Panc1 (cell line): ENCODE measurements around the gene PLA2G2D. TPM values are rescaled to one million over a fixed set of nuclear protein-coding genes. Genes with fewer than 3 reads are reported as not detected.

Experiments used
- ATAC-seq: fragments of 200-7000 bp; cut with Tn5 transposase; 2 replicates; pipeline ENCODE4 v1.9.1; 2020; ENCODE audit warnings: mild to moderate bottlenecking, moderate library complexity
- BruUV-seq: library from RNA; stranded (reverse); fragments of 400-500 nt; replicated peaks from 2 replicates; lab custom pipeline; 2021; lab: Mats Ljungman, UMichigan
- CTCF ChIA-PET: fragments of 300-600 bp; sonication (Branson Sonifier 250); formaldehyde crosslinking; loops from one replicate; lab custom pipeline; 2022; ENCODE audit warnings: antibody characterized with exemption; lab: Charles Lee
- POLR2A ChIA-PET: fragments of 300-600 bp; sonication (Branson Sonifier 250); formaldehyde crosslinking; loops from one replicate; lab custom pipeline; 2022; ENCODE audit warnings: antibody characterized with exemption; lab: Charles Lee
- DNase-seq: peaks from one replicate; pipeline ENCODE4 v3.0.0-alpha.2; 2010; ENCODE audit warnings: low read depth, low spot score
- H3K27ac ChIP-seq: 2 replicates; pipeline ENCODE4 v1.5.1; 2011; ENCODE audit warnings: mild to moderate bottlenecking, low read length, inconsistent platforms
- H3K27me3 ChIP-seq: fragments of 200-500 bp; sonication (Bioruptor generic); 2 replicates; pipeline ENCODE4 v1.6.0; 2014; ENCODE audit warnings: low read length, inconsistent platforms; ENCODE audit not compliant: control insufficient read depth, insufficient read depth
- H3K36me3 ChIP-seq: fragments of 200-500 bp; sonication (Bioruptor generic); 2 replicates; pipeline ENCODE4 v1.5.1; 2014; ENCODE audit warnings: inconsistent platforms, mild to moderate bottlenecking, low read length, moderate library complexity; ENCODE audit not compliant: control insufficient read depth, insufficient read depth
- H3K4me1 ChIP-seq: 2 replicates; pipeline ENCODE4 v1.5.1; 2011; ENCODE audit warnings: inconsistent platforms, mild to moderate bottlenecking, low read length, moderate library complexity; ENCODE audit not compliant: control insufficient read depth, insufficient read depth
- H3K4me3 ChIP-seq, 2 experiments: 2 replicates each; pipeline ENCODE4 v1.5.1; 2011 to 2012; ENCODE audit warnings: low read depth in 2 of 2, low read length in 2 of 2, mild to moderate bottlenecking in 2 of 2, inconsistent platforms in 1 of 2, moderate library complexity in 1 of 2
- H3K9me3 ChIP-seq: fragments of 200-500 bp; sonication (Bioruptor generic); 2 replicates; pipeline ENCODE4 v1.5.1; 2014; ENCODE audit warnings: low read depth, mild to moderate bottlenecking, inconsistent platforms, low read length, moderate library complexity; ENCODE audit not compliant: control insufficient read depth, insufficient read depth
- CTCF ChIP-seq: fragments of 450-650 bp; IDR thresholded peaks from 2 replicates; pipeline ENCODE4 v1.5.1; 2017; ENCODE audit warnings: mild to moderate bottlenecking
- POLR2AphosphoS5 ChIP-seq: IDR thresholded peaks from 2 replicates; pipeline ENCODE4 v1.6.1; 2012; ENCODE audit warnings: mild to moderate bottlenecking, low read depth, low read length, moderate library complexity
- SIN3A ChIP-seq: IDR thresholded peaks from 2 replicates; pipeline ENCODE4 v1.6.1; 2012; ENCODE audit warnings: low read depth, mild to moderate bottlenecking, low read length, moderate library complexity, borderline replicate concordance; ENCODE audit not compliant: insufficient read depth
- TCF7L2 ChIP-seq: IDR thresholded peaks from 2 replicates; pipeline ENCODE4 v1.6.1; 2011; ENCODE audit warnings: mild to moderate bottlenecking, low read depth, low read length, inconsistent platforms
- in situ Hi-C: cut with HindIII; loops from 2 replicates; pipeline ENCODE4 v1.10.0; 2016; ENCODE audit warnings: low sequenced_read_pairs, low pct_unique_long_range_greater_than_20kb
- intact Hi-C: fragments of 100-400 bp; cut with micrococcal nuclease; formaldehyde crosslinking; loops from one replicate; pipeline ENCODE4 v1.10.0; 2022; ENCODE audit not compliant: unreplicated experiment
- total RNA-seq: library from RNA; stranded (reverse); gene quantifications from one replicate; pipeline ENCODE4 v1.2.1, GENCODE V29; 2021; ENCODE audit not compliant: unreplicated experiment
- TF ChIP-seq, protein P1 (sequence below), 2 experiments: IDR thresholded peaks; 2 replicates each; pipeline ENCODE4 v1.6.1; 2011 to 2012; ENCODE audit warnings: low read depth in 2 of 2, control low read depth in 1 of 2, low read length in 1 of 2, mild to moderate bottlenecking in 1 of 2, moderate library complexity in 1 of 2; ENCODE audit not compliant: insufficient read depth in 1 of 2

The PLA2G2D gene
- total RNA-seq, 1 experiment from 2014 or later, result not detected

DNA sequence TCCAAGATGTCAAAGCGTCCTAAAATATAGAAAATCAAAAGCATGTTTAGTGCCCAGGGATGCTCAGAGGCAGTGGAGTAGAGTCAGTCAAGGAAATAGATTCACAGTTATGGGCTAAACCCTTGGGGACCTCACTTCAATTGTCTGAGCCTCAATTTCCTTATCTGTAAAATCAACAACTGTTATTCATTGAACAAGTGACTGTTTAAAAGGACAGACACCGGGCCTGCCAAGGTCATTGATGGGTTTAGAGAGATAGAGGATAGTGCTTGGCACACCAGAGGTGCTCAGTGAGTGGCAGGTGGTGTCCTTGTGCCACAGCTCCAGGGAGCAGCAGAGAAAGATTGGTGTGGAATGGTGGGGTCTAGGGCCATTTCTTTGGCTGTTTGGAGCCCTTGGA, 36.6 kb downstream of the PLA2G2D start:
- Histone ChIP-seq H3K27ac (no peak overlapping the region), H3K27me3 (no peaks in the 10 kb centered on the region), H3K9me3 (no peaks in the 10 kb centered on the region), H3K4me1 (no peaks in the 10 kb centered on the region), H3K4me3 (no peak overlapping the region), H3K36me3 (no peaks in the 10 kb centered on the region)
- no TSS peak for BruUV-seq
- TF ChIP-seq, protein P1, sequence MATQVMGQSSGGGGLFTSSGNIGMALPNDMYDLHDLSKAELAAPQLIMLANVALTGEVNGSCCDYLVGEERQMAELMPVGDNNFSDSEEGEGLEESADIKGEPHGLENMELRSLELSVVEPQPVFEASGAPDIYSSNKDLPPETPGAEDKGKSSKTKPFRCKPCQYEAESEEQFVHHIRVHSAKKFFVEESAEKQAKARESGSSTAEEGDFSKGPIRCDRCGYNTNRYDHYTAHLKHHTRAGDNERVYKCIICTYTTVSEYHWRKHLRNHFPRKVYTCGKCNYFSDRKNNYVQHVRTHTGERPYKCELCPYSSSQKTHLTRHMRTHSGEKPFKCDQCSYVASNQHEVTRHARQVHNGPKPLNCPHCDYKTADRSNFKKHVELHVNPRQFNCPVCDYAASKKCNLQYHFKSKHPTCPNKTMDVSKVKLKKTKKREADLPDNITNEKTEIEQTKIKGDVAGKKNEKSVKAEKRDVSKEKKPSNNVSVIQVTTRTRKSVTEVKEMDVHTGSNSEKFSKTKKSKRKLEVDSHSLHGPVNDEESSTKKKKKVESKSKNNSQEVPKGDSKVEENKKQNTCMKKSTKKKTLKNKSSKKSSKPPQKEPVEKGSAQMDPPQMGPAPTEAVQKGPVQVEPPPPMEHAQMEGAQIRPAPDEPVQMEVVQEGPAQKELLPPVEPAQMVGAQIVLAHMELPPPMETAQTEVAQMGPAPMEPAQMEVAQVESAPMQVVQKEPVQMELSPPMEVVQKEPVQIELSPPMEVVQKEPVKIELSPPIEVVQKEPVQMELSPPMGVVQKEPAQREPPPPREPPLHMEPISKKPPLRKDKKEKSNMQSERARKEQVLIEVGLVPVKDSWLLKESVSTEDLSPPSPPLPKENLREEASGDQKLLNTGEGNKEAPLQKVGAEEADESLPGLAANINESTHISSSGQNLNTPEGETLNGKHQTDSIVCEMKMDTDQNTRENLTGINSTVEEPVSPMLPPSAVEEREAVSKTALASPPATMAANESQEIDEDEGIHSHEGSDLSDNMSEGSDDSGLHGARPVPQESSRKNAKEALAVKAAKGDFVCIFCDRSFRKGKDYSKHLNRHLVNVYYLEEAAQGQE (IDR thresholded peaks at IDR 0.05; ENCODE audit: insufficient read depth in 1 of 2, low read depth in 2 of 2, low read length in 1 of 2), result no peak
- no peak for TF ChIP-seq CTCF
- TF ChIP-seq SIN3A, result no peak
- TF ChIP-seq TCF7L2, result no peak
- no peak for TF ChIP-seq POLR2AphosphoS5
- ChIA-PET POLR2A (no interaction called here), CTCF (no interaction called here)
- intact Hi-C loops, result no loop called here
- ATAC-seq, result no peak
- DNase-seq, result no peak
- in situ Hi-C loops, result no loop called here

GRCh38 chr1:20081353-20081810, 38.0 kb downstream of the PLA2G2D start:
- in situ Hi-C loops (no loop called here), intact Hi-C loops (no loop called here)
- BruUV-seq, result no TSS peak
- DNase-seq (no peak), ATAC-seq (no peak)
- H3K36me3 ChIP-seq, result no peaks in the 10 kb centered on the region
- TF ChIP-seq, protein P1 (IDR thresholded peaks at IDR 0.05; ENCODE audit: insufficient read depth in 1 of 2, low read depth in 2 of 2, low read length in 1 of 2), result no peak
- TF ChIP-seq CTCF (no peak), SIN3A (no peak), POLR2AphosphoS5 (no peak), TCF7L2 (no peak)
- no peak overlapping the region for H3K27ac ChIP-seq
- no peaks in the 10 kb centered on the region for H3K4me1 ChIP-seq
- ChIA-PET POLR2A (interaction anchor here (0.6 kb wide), 1 partner anchor 1413 kb away, joined by 5 read pairs; no protein-coding TSS in a partner anchor), CTCF (no interaction called here)
- no peaks in the 10 kb centered on the region for H3K9me3 ChIP-seq
- H3K27me3 ChIP-seq, result no peaks in the 10 kb centered on the region
- no peak overlapping the region for H3K4me3 ChIP-seq
